HG03558 (cell line): ENCODE results near the gene CDH4.

Experiments
- ATAC-seq: cut with Tn5 transposase; IDR thresholded peaks from one replicate; pipeline ENCODE4 v1.9.1; 2021; ENCODE audit warnings: moderate number of reproducible peaks; ENCODE audit not compliant: unreplicated experiment; ENCODE audit errors: extremely low read depth

Gene CDH4

GRCh38 chr20:61320691-61321425, 68.8 kb downstream of the CDH4 start:
- no peak for ATAC-seq

DNA sequence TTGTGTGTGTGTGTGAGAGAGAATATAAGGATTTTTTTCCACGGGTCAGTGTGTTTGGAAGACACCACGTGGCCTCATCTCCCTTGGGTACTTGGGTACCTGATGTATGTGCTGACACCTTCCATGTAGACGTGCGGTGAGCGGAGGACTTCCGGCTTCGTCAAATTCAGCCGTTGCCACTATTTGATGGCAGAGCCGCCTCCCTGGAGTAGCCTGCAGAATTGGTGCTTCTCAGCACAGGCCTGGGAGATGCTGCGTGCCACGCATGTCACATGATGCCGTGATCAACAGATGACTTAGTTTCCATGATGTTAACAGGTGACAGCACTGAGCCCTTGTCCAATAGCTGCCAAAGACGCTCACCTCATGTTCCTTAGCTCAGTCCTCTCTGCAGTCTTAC, 69.4 kb downstream of the CDH4 start:
- no peak for ATAC-seq

GRCh38 chr20:61322151-61322865, 70.2 kb downstream of the CDH4 start:
- no peak for ATAC-seq

DNA sequence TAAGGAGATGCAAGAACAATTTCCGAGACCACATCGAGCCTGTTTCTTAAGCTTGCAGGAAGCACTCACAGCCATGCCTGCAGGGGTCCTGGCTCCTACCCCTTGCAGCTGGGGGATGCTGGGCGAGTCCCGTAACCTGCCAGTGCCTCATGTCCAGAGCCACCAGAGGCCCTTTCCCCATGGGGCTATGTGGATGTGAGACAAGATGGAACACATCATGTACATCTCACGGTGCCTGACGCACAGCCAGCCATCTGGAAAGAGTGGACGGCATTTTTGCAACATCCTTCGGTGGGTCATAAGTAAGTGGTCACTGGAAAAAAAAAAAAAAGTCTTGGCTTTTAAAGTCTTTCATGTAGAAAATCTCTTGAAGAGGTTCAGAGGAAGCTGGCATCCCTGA, 72.8 kb downstream of the CDH4 start:
- no peak for ATAC-seq

- no peak for ATAC-seq
These were observed 73.7 kb downstream of the CDH4 start for GRCh38 chr20:61325718-61326117.

GRCh38 chr20:61328911-61329558, 77.0 kb downstream of the CDH4 start:
- no peak for ATAC-seq

DNA sequence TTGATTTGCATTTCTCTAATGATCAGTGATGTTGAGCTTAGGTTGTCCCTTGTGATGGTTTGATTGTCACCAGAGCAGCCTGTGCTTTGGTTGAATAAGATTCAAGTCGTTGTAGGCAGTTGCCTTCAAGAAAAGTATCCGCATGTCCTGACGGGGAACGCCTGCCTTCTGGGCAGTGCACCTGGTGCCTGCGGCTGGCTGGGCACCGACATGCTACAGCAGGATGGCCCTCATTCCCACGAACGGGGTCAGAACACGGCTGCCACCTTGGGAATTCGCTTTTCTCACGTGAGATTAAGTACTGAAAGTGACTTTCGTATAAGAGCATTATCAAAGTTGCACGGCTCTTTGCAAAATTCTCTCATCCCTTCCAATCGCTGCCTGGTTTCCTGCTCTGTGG, 78.4 kb downstream of the CDH4 start:
- ATAC-seq = no peak

DNA sequence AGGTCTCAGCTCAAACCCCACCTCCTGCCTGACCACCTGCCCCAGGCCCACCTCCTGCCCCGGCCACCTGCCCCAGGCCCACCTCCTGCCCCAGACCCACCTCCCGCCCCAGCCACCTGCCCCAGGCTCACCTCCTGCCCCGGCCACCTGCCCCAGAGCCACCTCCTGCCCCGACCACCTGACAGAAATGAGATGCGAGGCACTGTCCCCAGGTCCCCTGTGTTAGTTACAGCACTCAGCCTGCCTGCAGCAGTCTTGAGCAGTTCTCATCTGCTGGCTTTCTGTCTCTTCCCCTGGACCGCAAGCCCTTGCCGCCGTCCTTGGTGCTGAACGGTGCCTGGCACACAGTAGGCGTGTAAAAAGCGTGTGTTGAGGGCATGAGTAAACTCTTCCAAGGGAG, 79.5 kb downstream of the CDH4 start:
- ATAC-seq = no peak

- ATAC-seq = no peak
These were observed 80.2 kb downstream of the CDH4 start for GRCh38 chr20:61332016-61332975.

GRCh38 chr20:61333484-61334108, 81.5 kb downstream of the CDH4 start:
- no peak for ATAC-seq

DNA sequence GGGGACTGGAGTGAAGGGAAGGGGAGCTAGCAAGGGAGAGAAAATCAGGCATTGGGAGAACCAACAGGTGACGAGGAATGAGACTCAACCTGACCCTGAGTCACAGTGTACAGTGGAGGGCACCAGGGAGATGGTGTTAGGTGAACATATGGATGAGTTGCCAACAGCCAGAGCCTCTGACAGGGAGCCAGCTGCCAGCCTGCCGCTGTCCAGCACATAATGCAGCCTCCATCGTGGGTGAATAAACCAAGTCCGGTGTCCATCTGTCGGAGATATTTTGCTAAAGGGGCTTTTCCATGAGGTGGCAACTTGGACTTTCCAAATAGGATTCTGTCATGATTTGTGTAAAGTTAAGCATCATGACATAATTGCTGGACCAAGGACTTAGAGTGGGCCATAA, 88.1 kb downstream of the CDH4 start:
- no peak for ATAC-seq

DNA sequence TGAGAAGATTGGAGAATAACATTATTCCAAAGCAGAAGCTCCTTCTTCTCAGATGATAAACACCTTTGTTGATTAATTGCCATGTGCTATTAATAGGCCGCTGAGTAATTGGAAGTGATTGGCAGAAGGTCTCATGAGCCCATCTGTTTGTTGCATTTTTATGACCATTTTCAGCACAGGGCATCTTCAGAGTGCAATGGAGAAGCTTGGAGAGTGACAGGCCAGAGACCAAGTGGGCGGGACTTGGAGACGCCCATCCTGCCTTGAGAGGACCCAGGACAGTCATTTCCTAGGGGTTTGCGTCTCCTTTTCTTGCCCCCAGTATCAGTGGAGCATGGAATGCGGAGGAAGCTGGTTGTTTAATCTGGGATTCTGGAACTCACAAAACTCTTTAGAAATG, 89.5 kb downstream of the CDH4 start:
- no peak for ATAC-seq

DNA sequence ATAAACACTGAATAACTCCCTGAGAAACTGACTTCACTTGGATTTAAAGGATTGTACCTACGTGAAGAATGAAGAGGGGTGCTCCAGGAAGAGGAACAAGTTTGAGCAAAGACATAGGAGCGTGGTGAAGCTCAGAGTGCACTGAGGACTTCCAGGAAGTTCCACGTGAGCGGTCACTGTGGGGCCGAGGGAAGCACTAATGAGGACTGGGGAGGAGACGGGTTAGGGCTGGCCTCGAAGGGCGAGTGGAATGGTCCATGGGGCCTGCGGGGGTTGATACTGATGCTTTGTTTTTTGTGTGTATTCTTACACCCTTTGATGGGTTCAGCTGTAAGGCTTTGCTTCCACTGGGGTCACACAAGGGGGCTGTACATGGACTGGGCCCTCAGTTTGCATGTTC, 91.9 kb downstream of the CDH4 start:
- no peak for ATAC-seq

GRCh38 chr20:61345656-61346055, 93.6 kb downstream of the CDH4 start:
- no peak for ATAC-seq

- ATAC-seq = no peak
These were observed 94.9 kb downstream of the CDH4 start for GRCh38 chr20:61346996-61347395.

GRCh38 chr20:61347443-61347842, 95.4 kb downstream of the CDH4 start:
- no peak for ATAC-seq

DNA sequence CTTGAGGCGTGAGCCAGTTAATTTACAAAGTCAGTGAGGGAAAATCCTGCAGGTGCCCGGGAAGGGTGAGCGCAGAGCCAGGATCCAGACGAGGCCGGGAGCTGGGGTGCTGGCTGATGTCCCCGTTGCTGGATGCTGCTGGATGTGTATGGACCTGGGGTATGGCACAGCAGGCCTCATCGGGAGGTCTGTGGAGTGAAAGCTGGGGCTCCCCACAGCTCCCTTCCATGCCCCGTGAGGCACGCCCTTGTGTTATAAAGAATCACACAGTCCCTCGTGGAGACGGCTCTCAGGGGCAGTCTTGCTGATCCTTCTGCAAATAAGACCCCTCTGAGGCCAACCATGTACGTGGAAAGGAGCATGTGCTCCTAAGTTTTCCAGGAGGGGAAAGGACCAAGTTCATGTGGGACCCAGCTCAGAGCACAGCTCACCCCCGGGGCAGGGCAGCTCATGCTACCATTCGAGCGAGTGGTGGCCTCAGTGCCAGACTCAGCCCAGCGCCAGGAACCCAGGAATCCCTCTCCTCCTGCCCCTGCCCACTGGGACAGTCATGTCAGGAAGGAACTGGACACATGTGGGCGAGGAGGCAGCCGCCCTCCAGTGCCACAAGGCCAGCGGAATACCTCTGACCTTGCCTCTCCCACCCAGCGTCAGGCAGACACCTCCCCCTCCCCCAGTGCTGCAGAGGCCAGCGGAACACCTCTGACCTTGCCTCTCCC, 97.5 kb downstream of the CDH4 start:
- ATAC-seq = no peak

GRCh38 chr20:61350500-61351250, 98.6 kb downstream of the CDH4 start:
- ATAC-seq = no peak
